ENCODE results near the gene FBN3. TPM values are rescaled to one million over a fixed set of nuclear protein-coding genes. Genes with fewer than 3 reads are reported as not detected.

Gene FBN3
- polyA plus RNA-seq, 1 of the 3 experiments (the other 2 are of a cell fraction): not detected

GRCh38 chr19:8126008-8126407 lies 23.4 kb downstream of the FBN3 start:
- H3K4me2 ChIP-seq: no peak overlapping the region
- no peak overlapping the region for H3K9ac ChIP-seq
- no peaks in the 10 kb centered on the region for H3F3A ChIP-seq (replicated peaks; ENCODE audit: insufficient read depth)
- H3K4me1 ChIP-seq (ENCODE audit: control insufficient read depth in 1 of 2, insufficient read depth in 2 of 2, low read depth in 1 of 2, low read length in 1 of 2): peaks cover 0 to under 1% of the 10 kb centered on the region in 2 experiments; a peak in 1 of 4 replicates
- H3K27ac ChIP-seq (ENCODE audit: low read depth in 2 of 2, low read length in 1 of 2): no peak overlapping the region
- no peaks in the 10 kb centered on the region for H3K79me2 ChIP-seq (ENCODE audit: insufficient read depth)
- H3K9me2 ChIP-seq: no peaks in the 10 kb centered on the region
- H4K20me1 ChIP-seq (ENCODE audit: insufficient read depth): no peaks in the 10 kb centered on the region
- no peaks in the 10 kb centered on the region for H3K9me3 ChIP-seq
- H3K36me3 ChIP-seq (replicated peaks in 1 of 2; ENCODE audit: control insufficient read depth in 1 of 2, insufficient read depth in 2 of 2, low read length in 1 of 2): no peaks in the 10 kb centered on the region
- POLR2A ChIA-PET: no interaction called here
- H3K27me3 ChIP-seq (ENCODE audit: insufficient read depth): no peaks in the 10 kb centered on the region; the same call in 1 of the 2 replicates
- no peak for TF ChIP-seq RAD21 (IDR thresholded peaks at IDR 0.05; ENCODE audit: low read length)
- TF ChIP-seq, protein P1, sequence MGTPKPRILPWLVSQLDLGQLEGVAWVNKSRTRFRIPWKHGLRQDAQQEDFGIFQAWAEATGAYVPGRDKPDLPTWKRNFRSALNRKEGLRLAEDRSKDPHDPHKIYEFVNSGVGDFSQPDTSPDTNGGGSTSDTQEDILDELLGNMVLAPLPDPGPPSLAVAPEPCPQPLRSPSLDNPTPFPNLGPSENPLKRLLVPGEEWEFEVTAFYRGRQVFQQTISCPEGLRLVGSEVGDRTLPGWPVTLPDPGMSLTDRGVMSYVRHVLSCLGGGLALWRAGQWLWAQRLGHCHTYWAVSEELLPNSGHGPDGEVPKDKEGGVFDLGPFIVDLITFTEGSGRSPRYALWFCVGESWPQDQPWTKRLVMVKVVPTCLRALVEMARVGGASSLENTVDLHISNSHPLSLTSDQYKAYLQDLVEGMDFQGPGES (IDR thresholded peaks at IDR 0.05; ENCODE audit: low read depth, low read length): no peak
- no peak for TF ChIP-seq TEAD4 (IDR thresholded peaks at IDR 0.05; ENCODE audit: borderline replicate concordance, insufficient read depth)
- TF ChIP-seq, protein P2, sequence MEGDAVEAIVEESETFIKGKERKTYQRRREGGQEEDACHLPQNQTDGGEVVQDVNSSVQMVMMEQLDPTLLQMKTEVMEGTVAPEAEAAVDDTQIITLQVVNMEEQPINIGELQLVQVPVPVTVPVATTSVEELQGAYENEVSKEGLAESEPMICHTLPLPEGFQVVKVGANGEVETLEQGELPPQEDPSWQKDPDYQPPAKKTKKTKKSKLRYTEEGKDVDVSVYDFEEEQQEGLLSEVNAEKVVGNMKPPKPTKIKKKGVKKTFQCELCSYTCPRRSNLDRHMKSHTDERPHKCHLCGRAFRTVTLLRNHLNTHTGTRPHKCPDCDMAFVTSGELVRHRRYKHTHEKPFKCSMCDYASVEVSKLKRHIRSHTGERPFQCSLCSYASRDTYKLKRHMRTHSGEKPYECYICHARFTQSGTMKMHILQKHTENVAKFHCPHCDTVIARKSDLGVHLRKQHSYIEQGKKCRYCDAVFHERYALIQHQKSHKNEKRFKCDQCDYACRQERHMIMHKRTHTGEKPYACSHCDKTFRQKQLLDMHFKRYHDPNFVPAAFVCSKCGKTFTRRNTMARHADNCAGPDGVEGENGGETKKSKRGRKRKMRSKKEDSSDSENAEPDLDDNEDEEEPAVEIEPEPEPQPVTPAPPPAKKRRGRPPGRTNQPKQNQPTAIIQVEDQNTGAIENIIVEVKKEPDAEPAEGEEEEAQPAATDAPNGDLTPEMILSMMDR (IDR thresholded peaks at IDR 0.05): no peak
- TF ChIP-seq ELF1 (IDR thresholded peaks at IDR 0.05): no peak
- TF ChIP-seq MAX (IDR thresholded peaks at IDR 0.05; ENCODE audit: low read depth): no peak
- no peak for TF ChIP-seq EZH2phosphoT487 (IDR thresholded peaks at IDR 0.05; ENCODE audit: borderline replicate concordance, low read depth)
- TF ChIP-seq GABPA (IDR thresholded peaks at IDR 0.05; ENCODE audit: low read depth): no peak
- TF ChIP-seq REST (IDR thresholded peaks at IDR 0.05; ENCODE audit: low read depth, low read length): no peak
- TF ChIP-seq FOSL2 (IDR thresholded peaks at IDR 0.05; ENCODE audit: borderline replicate concordance, low read depth): no peak
- no peak for TF ChIP-seq SIN3A (IDR thresholded peaks at IDR 0.05; ENCODE audit: borderline replicate concordance, low read depth, low read length)
- TF ChIP-seq ZBTB33 (IDR thresholded peaks at IDR 0.05; ENCODE audit: borderline replicate concordance, low read depth): no peak
- TF ChIP-seq GATA2 (CRISPR knock-in tag; IDR thresholded peaks at IDR 0.05): no peak
- TF ChIP-seq MXI1 (IDR thresholded peaks at IDR 0.05; ENCODE audit: low read depth, low read length): no peak
- no peak for TF ChIP-seq EP300 (IDR thresholded peaks at IDR 0.05; ENCODE audit: borderline replicate concordance in 1 of 2, low read depth in 1 of 2, low read length in 1 of 2)
- TF ChIP-seq, protein P3, sequence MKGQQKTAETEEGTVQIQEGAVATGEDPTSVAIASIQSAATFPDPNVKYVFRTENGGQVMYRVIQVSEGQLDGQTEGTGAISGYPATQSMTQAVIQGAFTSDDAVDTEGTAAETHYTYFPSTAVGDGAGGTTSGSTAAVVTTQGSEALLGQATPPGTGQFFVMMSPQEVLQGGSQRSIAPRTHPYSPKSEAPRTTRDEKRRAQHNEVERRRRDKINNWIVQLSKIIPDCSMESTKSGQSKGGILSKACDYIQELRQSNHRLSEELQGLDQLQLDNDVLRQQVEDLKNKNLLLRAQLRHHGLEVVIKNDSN (IDR thresholded peaks at IDR 0.05; ENCODE audit: borderline replicate concordance, low read depth): no peak
- TF ChIP-seq PBX3 (IDR thresholded peaks at IDR 0.05): no peak
- TF ChIP-seq CHD2 (IDR thresholded peaks at IDR 0.05; ENCODE audit: low read length, partially characterized antibody): no peak
- no peak for TF ChIP-seq TCF12 (IDR thresholded peaks at IDR 0.05)
- no peak overlapping the region for H3K4me3 ChIP-seq (ENCODE audit: low read depth in 2 of 2, low read length in 1 of 2)
- DNase-seq: no peak
- H2AFZ ChIP-seq (ENCODE audit: low read depth): no peak overlapping the region
- 76% methylated on average over 13 of the region's 15 CpGs for WGBS (ENCODE audit: low lambda C conversion rate)
- CTCF ChIA-PET: no interaction called here
